SK-N-SH (cell line): Measurements from ENCODE around the gene NBPF1.

Experiments
- EP300 ChIP-seq, 2 experiments: IDR thresholded peaks; 2 replicates each; pipeline versions ENCODE4 v1.4.0 to v1.6.1; 2012; ENCODE audit warnings: borderline replicate concordance in 1 of 2, low read depth in 1 of 2, low read length in 1 of 2
- FOXM1 ChIP-seq: IDR thresholded peaks from 2 replicates; pipeline ENCODE4 v1.4.0; 2012; ENCODE audit warnings: low read depth, mild to moderate bottlenecking
- JUND ChIP-seq: IDR thresholded peaks from 2 replicates; pipeline ENCODE4 v1.4.0; 2012
- MEF2A ChIP-seq: IDR thresholded peaks from 2 replicates; pipeline ENCODE4 v1.4.0; 2012; ENCODE audit warnings: low read depth, borderline replicate concordance
- POLR2AphosphoS5 ChIP-seq: IDR thresholded peaks from 2 replicates; pipeline ENCODE4 v1.6.1; 2012; ENCODE audit warnings: low read depth, low read length
- RCOR1 ChIP-seq: fragments of 150-350 bp; IDR thresholded peaks from 2 replicates; pipeline ENCODE4 v1.6.1; 2017; ENCODE audit warnings: antibody characterized with exemption, low read length
- SMC3 ChIP-seq: IDR thresholded peaks from 2 replicates; pipeline ENCODE4 v1.6.1; 2012; ENCODE audit warnings: low read depth, low read length, improper control_type of control experiment
- TCF12 ChIP-seq: IDR thresholded peaks from 2 replicates; pipeline ENCODE4 v1.4.0; 2012
- TF ChIP-seq, protein P1 (sequence below): fragments of 200-600 bp; sonication (generic); IDR thresholded peaks from 2 replicates; pipeline ENCODE4 v1.6.1; 2017; ENCODE audit warnings: antibody characterized with exemption, mild to moderate bottlenecking, moderate library complexity
- TF ChIP-seq, protein P2 (sequence below): IDR thresholded peaks from 2 replicates; pipeline ENCODE4 v1.6.1; 2012; ENCODE audit warnings: mild to moderate bottlenecking, low read depth, low read length, moderate library complexity

DNA sequence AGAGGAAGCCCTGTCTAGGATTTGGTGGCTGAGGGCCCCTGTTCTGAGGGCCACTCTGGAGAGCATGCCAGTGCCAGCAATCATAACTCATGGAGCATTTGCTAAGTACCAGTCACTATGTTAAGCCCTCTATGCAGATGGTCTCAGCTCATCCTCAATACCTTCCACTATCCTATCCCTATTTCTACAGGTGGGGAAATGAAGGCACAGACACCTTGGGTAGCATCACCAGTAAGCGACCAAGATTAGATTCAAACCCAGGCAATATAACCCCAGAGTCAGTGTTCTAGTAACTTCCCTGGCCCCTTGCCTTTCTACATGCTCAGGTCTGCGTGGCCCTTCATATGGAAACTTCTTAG is 7.9 kb upstream of the NBPF1 start:
- TF ChIP-seq EP300 (IDR thresholded peaks at IDR 0.05; ENCODE audit: borderline replicate concordance in 1 of 2, low read depth in 1 of 2, low read length in 1 of 2): no peak
- TF ChIP-seq, protein P1, sequence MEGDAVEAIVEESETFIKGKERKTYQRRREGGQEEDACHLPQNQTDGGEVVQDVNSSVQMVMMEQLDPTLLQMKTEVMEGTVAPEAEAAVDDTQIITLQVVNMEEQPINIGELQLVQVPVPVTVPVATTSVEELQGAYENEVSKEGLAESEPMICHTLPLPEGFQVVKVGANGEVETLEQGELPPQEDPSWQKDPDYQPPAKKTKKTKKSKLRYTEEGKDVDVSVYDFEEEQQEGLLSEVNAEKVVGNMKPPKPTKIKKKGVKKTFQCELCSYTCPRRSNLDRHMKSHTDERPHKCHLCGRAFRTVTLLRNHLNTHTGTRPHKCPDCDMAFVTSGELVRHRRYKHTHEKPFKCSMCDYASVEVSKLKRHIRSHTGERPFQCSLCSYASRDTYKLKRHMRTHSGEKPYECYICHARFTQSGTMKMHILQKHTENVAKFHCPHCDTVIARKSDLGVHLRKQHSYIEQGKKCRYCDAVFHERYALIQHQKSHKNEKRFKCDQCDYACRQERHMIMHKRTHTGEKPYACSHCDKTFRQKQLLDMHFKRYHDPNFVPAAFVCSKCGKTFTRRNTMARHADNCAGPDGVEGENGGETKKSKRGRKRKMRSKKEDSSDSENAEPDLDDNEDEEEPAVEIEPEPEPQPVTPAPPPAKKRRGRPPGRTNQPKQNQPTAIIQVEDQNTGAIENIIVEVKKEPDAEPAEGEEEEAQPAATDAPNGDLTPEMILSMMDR: no peak
- TF ChIP-seq JUND: no peak
- TF ChIP-seq POLR2AphosphoS5: no peak
- no peak for TF ChIP-seq FOXM1
- TF ChIP-seq RCOR1: no peak
- TF ChIP-seq TCF12: no peak
- TF ChIP-seq, protein P2, sequence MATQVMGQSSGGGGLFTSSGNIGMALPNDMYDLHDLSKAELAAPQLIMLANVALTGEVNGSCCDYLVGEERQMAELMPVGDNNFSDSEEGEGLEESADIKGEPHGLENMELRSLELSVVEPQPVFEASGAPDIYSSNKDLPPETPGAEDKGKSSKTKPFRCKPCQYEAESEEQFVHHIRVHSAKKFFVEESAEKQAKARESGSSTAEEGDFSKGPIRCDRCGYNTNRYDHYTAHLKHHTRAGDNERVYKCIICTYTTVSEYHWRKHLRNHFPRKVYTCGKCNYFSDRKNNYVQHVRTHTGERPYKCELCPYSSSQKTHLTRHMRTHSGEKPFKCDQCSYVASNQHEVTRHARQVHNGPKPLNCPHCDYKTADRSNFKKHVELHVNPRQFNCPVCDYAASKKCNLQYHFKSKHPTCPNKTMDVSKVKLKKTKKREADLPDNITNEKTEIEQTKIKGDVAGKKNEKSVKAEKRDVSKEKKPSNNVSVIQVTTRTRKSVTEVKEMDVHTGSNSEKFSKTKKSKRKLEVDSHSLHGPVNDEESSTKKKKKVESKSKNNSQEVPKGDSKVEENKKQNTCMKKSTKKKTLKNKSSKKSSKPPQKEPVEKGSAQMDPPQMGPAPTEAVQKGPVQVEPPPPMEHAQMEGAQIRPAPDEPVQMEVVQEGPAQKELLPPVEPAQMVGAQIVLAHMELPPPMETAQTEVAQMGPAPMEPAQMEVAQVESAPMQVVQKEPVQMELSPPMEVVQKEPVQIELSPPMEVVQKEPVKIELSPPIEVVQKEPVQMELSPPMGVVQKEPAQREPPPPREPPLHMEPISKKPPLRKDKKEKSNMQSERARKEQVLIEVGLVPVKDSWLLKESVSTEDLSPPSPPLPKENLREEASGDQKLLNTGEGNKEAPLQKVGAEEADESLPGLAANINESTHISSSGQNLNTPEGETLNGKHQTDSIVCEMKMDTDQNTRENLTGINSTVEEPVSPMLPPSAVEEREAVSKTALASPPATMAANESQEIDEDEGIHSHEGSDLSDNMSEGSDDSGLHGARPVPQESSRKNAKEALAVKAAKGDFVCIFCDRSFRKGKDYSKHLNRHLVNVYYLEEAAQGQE: no peak
- TF ChIP-seq SMC3: no peak
- TF ChIP-seq MEF2A: no peak
